A549 treated with CORT108297 at 1 μM for 4 hours (cell line): ENCODE measurements around the gene LSAMP. TPM values are rescaled to one million over a fixed set of nuclear protein-coding genes. Genes with fewer than 3 reads are reported as not detected.

ENCODE experiments used
- total RNA-seq: library from RNA; stranded (reverse); fragments of 200-300 nt; extraction: Qiagen RNA extraction; gene quantifications from 5 replicates; pipeline ENCODE4 v1.2.3, GENCODE V29; 2022

The LSAMP gene
- 0.12 to 0.24 TPM (median 0.17 TPM) in 5 replicates for total RNA-seq

DNA sequence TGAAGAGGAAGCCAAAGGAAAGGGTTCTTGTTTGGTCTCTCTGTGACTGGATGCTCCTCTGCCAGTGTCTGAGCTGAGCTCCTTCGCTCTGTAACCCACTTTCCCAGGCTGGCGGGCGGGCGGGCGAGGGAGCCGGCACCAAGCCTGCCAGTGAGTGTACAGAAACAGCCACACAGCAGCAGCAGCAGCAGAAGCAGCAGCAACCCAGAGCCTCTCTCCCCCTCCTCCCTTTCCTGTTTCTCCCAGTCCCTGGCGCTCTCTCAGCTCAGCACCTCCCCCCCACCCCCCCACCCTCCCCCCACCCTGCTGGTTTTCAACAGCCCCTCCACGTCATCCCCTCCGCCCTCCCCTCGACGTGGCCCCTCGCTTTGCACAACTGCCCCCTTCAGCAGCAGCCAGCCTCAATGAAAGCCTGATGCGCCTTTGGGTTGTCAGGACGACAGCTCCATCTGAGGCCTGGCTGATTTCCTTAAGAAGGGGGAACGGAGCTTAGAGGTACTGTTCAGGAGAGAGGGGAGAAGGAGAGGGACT lies at the start of gene LSAMP:
Gene LSAMP (minus strand): TSS at position 177 of the 531 bp plus-strand sequence.

